Stomach (tissue), 9 donors: ENCODE data around the gene PTPN7. TPM values are rescaled to one million over a fixed set of nuclear protein-coding genes. Genes with fewer than 3 reads are reported as not detected.

Experiments
- DNase-seq, 2 donors: peaks; one replicate each; pipeline versions ENCODE4 v3.0.0 to v3.0.0-alpha.2; 2013 to 2019
- H3K27ac ChIP-seq, 5 donors: fragments of 200-600 bp in 4 of 5; sonication (generic) in 4 of 5; one replicate each; pipeline ENCODE4 v1.5.1; 2013 to 2019; ENCODE audit warnings: mild to moderate bottlenecking in 1 of 5, moderate library complexity in 1 of 5
- H3K27me3 ChIP-seq, 3 donors: fragments of 200-600 bp; sonication (generic); one replicate each; pipeline ENCODE4 v1.5.1; 2017 to 2019; ENCODE audit warnings: mixed run types in 1 of 3
- H3K36me3 ChIP-seq, 4 donors: fragments of 200-600 bp; sonication (generic); 1 replicate in 3 of 4; 2 replicates in 1 of 4; pipeline ENCODE4 v1.5.1; 2016 to 2019
- H3K4me1 ChIP-seq, 4 donors: fragments of 200-600 bp; sonication (generic); one replicate each; pipeline ENCODE4 v1.5.1; 2016 to 2019
- H3K4me3 ChIP-seq, 4 donors: fragments of 200-600 bp; sonication (generic) in 3 of 4; one replicate each; pipeline ENCODE4 v1.5.1; 2016 to 2019; ENCODE audit warnings: mild to moderate bottlenecking in 1 of 4
- H3K9me3 ChIP-seq, 4 donors: fragments of 200-600 bp; sonication (generic); one replicate each; pipeline ENCODE4 v1.5.1; 2016 to 2019
- CTCF ChIP-seq, 7 experiments: fragments of 450-650 bp in 4 of 7; fragments of 200-600 bp in 3 of 7; sonication (generic) in 3 of 7; IDR thresholded peaks; one replicate each; pipeline ENCODE4 v1.5.1; 2016 to 2019; ENCODE audit warnings: antibody characterized with exemption in 7 of 7, control low read depth in 2 of 7, mild to moderate bottlenecking in 1 of 7
- EP300 ChIP-seq: sonication (generic); formaldehyde crosslinking; IDR thresholded peaks from one replicate; pipeline ENCODE4 v1.6.1; 2017; ENCODE audit warnings: antibody characterized with exemption
- POLR2A ChIP-seq, 4 donors: fragments of 450-650 bp; IDR thresholded peaks; one replicate each; pipeline ENCODE4 v1.6.1; 2016; ENCODE audit warnings: antibody characterized with exemption in 4 of 4, control low read depth in 2 of 4, mild to moderate bottlenecking in 1 of 4, moderate library complexity in 1 of 4
- POLR2AphosphoS5 ChIP-seq, 3 donors: sonication (generic); formaldehyde crosslinking; IDR thresholded peaks; one replicate each; pipeline ENCODE4 v1.6.1; 2016; ENCODE audit warnings: antibody characterized with exemption in 3 of 3
- WGBS, 5 donors: extraction: QIAGEN DNeasy Blood & Tissue Kit in 3 of 5; methylation state at CpG; one replicate each; pipeline versions ENCODE4 v1.1.5 to v1.1.7; 2013 to 2018; 5-methylcytosine and 5-hydroxymethylcytosine counted together
- intact Hi-C: fragments of 100-400 bp; cut with DNase I; formaldehyde crosslinking; loops from one replicate; pipeline ENCODE4 v1.15.1; 2023; ENCODE audit warnings: low total_unique reads
- polyA plus RNA-seq, 3 donors: library from polyadenylated mRNA; stranded (reverse); fragments of 200-250 nt; gene quantifications; one replicate each; pipeline ENCODE4 v1.2.3, GENCODE V29; 2013
- total RNA-seq, 5 donors: library from RNA; depleted of rRNA; stranded (reverse); fragments of >200 nt; gene quantifications; one replicate each; pipeline versions ENCODE4 v1.1.0 to v1.2.3, GENCODE V29; 2014 to 2016
- donor health status: healthy with polysubstance abuse.
- donor health status: Bipolar disorder and iron deficiency.
- donor health status: healthy.

The PTPN7 gene
- total and polyA plus RNA-seq, 8 donors = 1.8 to 16.3 (median 4.0) TPM; not detected in 1

GRCh38 chr1:202150187-202150586 is 10.2 kb downstream of the PTPN7 start:
- TF ChIP-seq CTCF (IDR thresholded peaks at IDR 0.05) (no peak), POLR2A (IDR thresholded peaks at IDR 0.05) (no peak), EP300 (no peak), POLR2AphosphoS5 (IDR thresholded peaks at IDR 0.05) (no peak)

GRCh38 chr1:202149566-202149965 is 10.8 kb downstream of the PTPN7 start:
- Histone ChIP-seq H3K9me3 (no peaks in the 10 kb centered on the region), H3K36me3 (peaks cover 0 to 21% (median 5%) of the 10 kb centered on the region in 4 donors), H3K4me1 (peaks cover 6 to 15% (median 10%) of the 10 kb centered on the region in 4 donors), H3K27me3 (no peaks in the 10 kb centered on the region), H3K27ac (no peak overlapping the region), H3K4me3 (no peak overlapping the region)
- intact Hi-C loops = no loop called here
- WGBS, 5 donors = 86 to 96% (median 93%) methylated on average over 4 of the region's 4 CpGs
- DNase-seq = no peak
- TF ChIP-seq POLR2A (IDR thresholded peaks at IDR 0.05) (no peak), POLR2AphosphoS5 (IDR thresholded peaks at IDR 0.05) (no peak), EP300 (no peak), CTCF (IDR thresholded peaks at IDR 0.05) (no peak)

More at GRCh38 chr1:202150187-202150586, 10.2 kb downstream of the PTPN7 start:
- no peaks in the 10 kb centered on the region for H3K27me3 ChIP-seq
- peaks cover 0 to 21% (median 5%) of the 10 kb centered on the region in 4 donors for H3K36me3 ChIP-seq
- 87 to 91% (median 90%) methylated on average over 9 of the region's 9 CpGs for WGBS, 5 donors
- intact Hi-C loops = no loop called here
- no peak overlapping the region for H3K4me3 ChIP-seq
- H3K9me3 ChIP-seq = no peaks in the 10 kb centered on the region
- no peak overlapping the region for H3K27ac ChIP-seq
- DNase-seq = no peak
- H3K4me1 ChIP-seq = peaks cover 4 to 17% (median 12%) of the 10 kb centered on the region in 4 donors

GRCh38 chr1:202148391-202148790 is 12.0 kb downstream of the PTPN7 start:
- Histone ChIP-seq H3K27ac (no peak overlapping the region), H3K4me3 (no peak overlapping the region), H3K9me3 (no peaks in the 10 kb centered on the region), H3K36me3 (peaks cover 0 to 14% (median 5%) of the 10 kb centered on the region in 4 donors), H3K4me1 (peaks cover 6 to 13% (median 9%) of the 10 kb centered on the region in 4 donors), H3K27me3 (no peaks in the 10 kb centered on the region)
- TF ChIP-seq POLR2AphosphoS5 (IDR thresholded peaks at IDR 0.05) (no peak), POLR2A (IDR thresholded peaks at IDR 0.05) (no peak), CTCF (IDR thresholded peaks at IDR 0.05) (no peak), EP300 (no peak)
- intact Hi-C loops = no loop called here
- DNase-seq = no peak
- WGBS, 5 donors = 67 to 94% (median 88%) methylated on average over 2 to 4 of the region's 4 CpGs

- peaks cover 19 to 27% (median 22%) of the 10 kb centered on the region in 4 donors for H3K4me1 ChIP-seq
- no peak overlapping the region for H3K27ac ChIP-seq
- intact Hi-C loops = no loop called here
- no peak for TF ChIP-seq POLR2A (IDR thresholded peaks at IDR 0.05)
- TF ChIP-seq POLR2AphosphoS5 (IDR thresholded peaks at IDR 0.05) = no peak
- TF ChIP-seq EP300 = no peak
- TF ChIP-seq CTCF (IDR thresholded peaks at IDR 0.05) = no peak
- no peaks in the 10 kb centered on the region for H3K9me3 ChIP-seq
- no peak overlapping the region for H3K4me3 ChIP-seq
- peaks cover 0 to 7% (median 2%) of the 10 kb centered on the region in 4 donors for H3K36me3 ChIP-seq
- DNase-seq = no peak
- no peaks in the 10 kb centered on the region for H3K27me3 ChIP-seq
- WGBS, 5 donors = 66 to 76% (median 70%) methylated on average over 2 to 3 of the region's 3 CpGs
These were observed 13.4 kb downstream of the PTPN7 start for GRCh38 chr1:202146993-202147392.
